SK-N-SH treated with all-trans-retinoic acid at 6 μM for 48 hours (cell line): Measurements from ENCODE around the gene ABI3BP.

Experiments
- BACH2 ChIP-seq: fragments of 250-450 bp; sonication (Bioruptor Pico); IDR thresholded peaks from 2 replicates; pipeline ENCODE4 v1.9.0; 2021; ENCODE audit warnings: mild to moderate bottlenecking, borderline replicate concordance
- ESRRG ChIP-seq: fragments of 250-450 bp; sonication (Bioruptor Pico); IDR thresholded peaks from 2 replicates; pipeline ENCODE4 v1.6.1; 2021; ENCODE audit warnings: mild to moderate bottlenecking
- GLIS3 ChIP-seq: fragments of 250-450 bp; sonication (Bioruptor Pico); IDR thresholded peaks from 2 replicates; pipeline ENCODE4 v1.5.0; 2020; ENCODE audit warnings: mild to moderate bottlenecking, moderate library complexity
- ISL1 ChIP-seq: fragments of 250-450 bp; sonication (Bioruptor Pico); IDR thresholded peaks from 2 replicates; pipeline ENCODE4 v2.1.2; 2022; ENCODE audit warnings: mild to moderate bottlenecking, moderate library complexity
- OSR1 ChIP-seq: fragments of 250-450 bp; sonication (Bioruptor Pico); IDR thresholded peaks from 2 replicates; pipeline ENCODE4 v1.8.0; 2022; ENCODE audit warnings: moderate library complexity, mild to moderate bottlenecking, inconsistent platforms
- TOX ChIP-seq: fragments of 250-450 bp; sonication (Bioruptor Pico); IDR thresholded peaks from 2 replicates; pipeline ENCODE4 v1.8.0; 2021; ENCODE audit warnings: mild to moderate bottlenecking, moderate library complexity, borderline replicate concordance
- ZNF8 ChIP-seq: fragments of 450-650 bp; formaldehyde crosslinking; IDR thresholded peaks from 2 replicates; pipeline ENCODE4 v1.5.0; 2020; ENCODE audit warnings: mild to moderate bottlenecking, moderate library complexity

ABI3BP gene

GRCh38 chr3:100700708-100701107 lies 292.5 kb downstream of the ABI3BP start (continued):
- TF ChIP-seq ISL1 (CRISPR knock-in tag) (no peak), ZNF8 (CRISPR knock-in tag) (no peak), OSR1 (CRISPR knock-in tag) (no peak), ESRRG (CRISPR knock-in tag) (no peak), TOX (CRISPR knock-in tag) (no peak), BACH2 (CRISPR knock-in tag) (no peak), GLIS3 (CRISPR knock-in tag) (no peak)
- TF ChIP-seq, all 23 proteins: peak for 0
